ENCODE data around the gene BAD. TPM values are rescaled to one million over a fixed set of nuclear protein-coding genes. Genes with fewer than 3 reads are reported as not detected.

BAD gene
- total RNA-seq, 1 experiment from 2014 or later = 368 TPM

- no peak overlapping the region; the same call in 1 of the 2 replicates for H3K9ac ChIP-seq (ENCODE audit: low read length)
- CTCF ChIA-PET = no interaction called here
Measured at GRCh38 chr11:64224891-64225607, 59.4 kb downstream of the BAD start.

GRCh38 chr11:64224151-64224890 lies 60.1 kb downstream of the BAD start:
- no peaks in the 10 kb centered on the region for H3F3A ChIP-seq (ENCODE audit: low read length, unreplicated experiment)
- H3K9ac ChIP-seq (ENCODE audit: low read length) = no peak overlapping the region
- TF ChIP-seq EZH2phosphoT487 (IDR thresholded peaks at IDR 0.05; ENCODE audit: borderline replicate concordance, low read length) = no peak
- no peak for TF ChIP-seq EZH2 (IDR thresholded peaks at IDR 0.05; ENCODE audit: low read length, unreplicated experiment)
- no peak for TF ChIP-seq CTCF (conservative IDR thresholded peaks at IDR 0.05; ENCODE audit: low read depth, low read length)
- no peak overlapping the region for H3K4me2 ChIP-seq (ENCODE audit: low read length)
- H3K9me3 ChIP-seq (ENCODE audit: low read length) = no peaks in the 10 kb centered on the region
- peak; percentile 49 for DNase-seq
- no peaks in the 10 kb centered on the region for H3K9me2 ChIP-seq (replicated peaks; ENCODE audit: low read length)
- no peaks in the 10 kb centered on the region for H4K20me1 ChIP-seq (ENCODE audit: low read length)
- CTCF ChIA-PET = interaction anchor here (1.0 kb wide), 1 partner anchor 20 kb away, joined by 5 read pairs; no protein-coding TSS in a partner anchor
- peak; percentile 12; the same call in 1 of the 2 replicates for ATAC-seq
- H3K27me3 ChIP-seq (ENCODE audit: low read length) = no peaks in the 10 kb centered on the region
- BruUV-seq (replicated peaks) = no TSS peak
- peaks cover 21% of the 10 kb centered on the region for H3K79me2 ChIP-seq (ENCODE audit: low read length)
- intact Hi-C loops (cut with micrococcal nuclease) = no loop called here
- peaks cover 29% of the 10 kb centered on the region for H3K4me1 ChIP-seq (ENCODE audit: insufficient read depth, low read length)
- no peak overlapping the region for H3K27ac ChIP-seq (ENCODE audit: low read length)
- 0 out of 2 replicates have a peak, but pooled peaks cover 3% of the 10 kb centered on the region for H3K36me3 ChIP-seq (ENCODE audit: low read depth, low read length)
- no peak overlapping the region for H2AFZ ChIP-seq (ENCODE audit: low read length)
- H3K4me3 ChIP-seq (ENCODE audit: low read length) = no peak overlapping the region
- POLR2A ChIA-PET (ENCODE audit: unreplicated experiment) = no interaction called here

More at GRCh38 chr11:64224891-64225607, 59.4 kb downstream of the BAD start:
- peak overlapping the region; percentile 97 for H3K4me2 ChIP-seq (ENCODE audit: low read length)
- H2AFZ ChIP-seq (ENCODE audit: low read length) = no peak overlapping the region
- no peaks in the 10 kb centered on the region for H3K9me2 ChIP-seq (replicated peaks; ENCODE audit: low read length)
- ATAC-seq = no peak
- H3K9me3 ChIP-seq (ENCODE audit: low read length) = no peaks in the 10 kb centered on the region
- peaks cover 34% of the 10 kb centered on the region for H3K4me1 ChIP-seq (ENCODE audit: insufficient read depth, low read length)
- H3F3A ChIP-seq (ENCODE audit: low read length, unreplicated experiment) = no peaks in the 10 kb centered on the region
- H3K27me3 ChIP-seq (ENCODE audit: low read length) = no peaks in the 10 kb centered on the region
- peak overlapping the region; percentile 83 for H3K4me3 ChIP-seq (ENCODE audit: low read length)
- no peaks in the 10 kb centered on the region for H4K20me1 ChIP-seq (ENCODE audit: low read length)
- DNase-seq = no peak
- POLR2A ChIA-PET (ENCODE audit: unreplicated experiment) = no interaction called here
- H3K27ac ChIP-seq (ENCODE audit: low read length) = no peak overlapping the region
- H3K79me2 ChIP-seq (ENCODE audit: low read length) = peaks cover 21% of the 10 kb centered on the region
- intact Hi-C loops (cut with micrococcal nuclease) = no loop called here
- H3K36me3 ChIP-seq (ENCODE audit: low read depth, low read length) = 0 out of 2 replicates have a peak, but pooled peaks cover 3% of the 10 kb centered on the region
- BruUV-seq (replicated peaks) = no TSS peak
- TF ChIP-seq EZH2 (IDR thresholded peaks at IDR 0.05; ENCODE audit: low read length, unreplicated experiment) (no peak), CTCF (conservative IDR thresholded peaks at IDR 0.05; ENCODE audit: low read depth, low read length) (no peak), EZH2phosphoT487 (IDR thresholded peaks at IDR 0.05; ENCODE audit: borderline replicate concordance, low read length) (no peak)

All from PC-3 (cell line).